ENCODE results near the gene SRRM3.

- TF ChIP-seq POLR2AphosphoS5 (IDR thresholded peaks at IDR 0.05) (no peak), CTCF (IDR thresholded peaks at IDR 0.05) (no peak), POLR2A (IDR thresholded peaks at IDR 0.05) (no peak), EP300 (IDR thresholded peaks at IDR 0.05) (no peak)
Observed at GRCh38 chr7:76182225-76182960, 19.3 kb upstream of the SRRM3 start.

Data from gastroesophageal sphincter (tissue), 3 donors.